ENCODE data around the gene PGA5. TPM values are rescaled to one million over a fixed set of nuclear protein-coding genes. Genes with fewer than 3 reads are reported as not detected.
A peak's percentile ranks its signal among the peaks of the same experiment; 100 is the strongest.

PGA5 gene
- polyA plus RNA-seq, 1 experiment: 2.1 TPM

- ChIA-PET CTCF (interaction anchor here (0.6 to 3.0 kb wide), 19 partner anchors 9 to 384 kb away, joined by 3 to 23 read pairs (median 4); partner anchors contain the start of gene VWCE), POLR2A (no interaction called here)
- H3K27ac ChIP-seq (ENCODE audit: low read depth, low read length): no peak overlapping the region
- DNase-seq (ENCODE audit: low read depth, low spot score): peak; percentile 27
- no peak overlapping the region for H3K4me3 ChIP-seq (ENCODE audit: low read depth, low read length)
- TF ChIP-seq CTCF (IDR thresholded peaks at IDR 0.05; ENCODE audit: low read depth, low read length): peak; percentile 93
- peaks cover 6% of the 10 kb centered on the region for H3K27me3 ChIP-seq (ENCODE audit: control insufficient read depth, insufficient read depth, low read length)
- no peaks in the 10 kb centered on the region for H3K9me3 ChIP-seq (ENCODE audit: control insufficient read depth, insufficient read depth, low read length)
Measured at GRCh38 chr11:61254403-61255025, 13.5 kb downstream of the PGA5 start.

- no peaks in the 10 kb centered on the region for H3K27me3 ChIP-seq (ENCODE audit: control insufficient read depth, insufficient read depth, low read length)
- no peak for TF ChIP-seq CTCF (IDR thresholded peaks at IDR 0.05; ENCODE audit: low read depth, low read length)
- ChIA-PET CTCF (interaction anchor here (2.6 kb wide), 1 partner anchor 79 kb away, joined by 5 read pairs; no protein-coding TSS in a partner anchor), POLR2A (interaction anchor here (0.6 kb wide), 1 partner anchor 48 kb away, joined by 5 read pairs; no protein-coding TSS in a partner anchor)
- H3K4me3 ChIP-seq (ENCODE audit: low read depth, low read length): no peak overlapping the region
- no peak overlapping the region for H3K27ac ChIP-seq (ENCODE audit: low read depth, low read length)
- H3K9me3 ChIP-seq (ENCODE audit: control insufficient read depth, insufficient read depth, low read length): no peaks in the 10 kb centered on the region
- no peak for DNase-seq (ENCODE audit: low read depth, low spot score)
Measured at GRCh38 chr11:61256710-61257482, 15.9 kb downstream of the PGA5 start.

GRCh38 chr11:61258546-61258945, 17.6 kb downstream of the PGA5 start:
- no peaks in the 10 kb centered on the region for H3K27me3 ChIP-seq (ENCODE audit: control insufficient read depth, insufficient read depth, low read length)
- TF ChIP-seq CTCF (IDR thresholded peaks at IDR 0.05; ENCODE audit: low read depth, low read length): no peak
- ChIA-PET POLR2A (interaction anchor here (0.6 kb wide), 1 partner anchor 38 kb away, joined by 4 read pairs; no protein-coding TSS in a partner anchor), CTCF (interaction anchor here (0.9 to 1.1 kb wide), 2 partner anchors 36 to 71 kb away, joined by 3 read pairs; partner anchors contain the start of gene VWCE)
- no peak overlapping the region for H3K27ac ChIP-seq (ENCODE audit: low read depth, low read length)
- no peak overlapping the region for H3K4me3 ChIP-seq (ENCODE audit: low read depth, low read length)
- H3K9me3 ChIP-seq (ENCODE audit: control insufficient read depth, insufficient read depth, low read length): no peaks in the 10 kb centered on the region
- no peak for DNase-seq (ENCODE audit: low read depth, low spot score)

GRCh38 chr11:61259363-61259762, 18.4 kb downstream of the PGA5 start:
- no peak overlapping the region for H3K27ac ChIP-seq (ENCODE audit: low read depth, low read length)
- ChIA-PET CTCF (interaction anchor here (0.6 to 1.1 kb wide), 3 partner anchors 35 to 71 kb away, joined by 3 read pairs; partner anchors contain the start of gene VWCE), POLR2A (no interaction called here)
- no peak overlapping the region for H3K4me3 ChIP-seq (ENCODE audit: low read depth, low read length)
- DNase-seq (ENCODE audit: low read depth, low spot score): no peak
- TF ChIP-seq CTCF (IDR thresholded peaks at IDR 0.05; ENCODE audit: low read depth, low read length): no peak
- H3K9me3 ChIP-seq (ENCODE audit: control insufficient read depth, insufficient read depth, low read length): no peaks in the 10 kb centered on the region
- no peaks in the 10 kb centered on the region for H3K27me3 ChIP-seq (ENCODE audit: control insufficient read depth, insufficient read depth, low read length)

GRCh38 chr11:61264371-61264770, 23.4 kb downstream of the PGA5 start:
- POLR2A ChIA-PET: no interaction called here

More at GRCh38 chr11:61264371-61264770, 23.4 kb downstream of the PGA5 start:
- H3K27me3 ChIP-seq (ENCODE audit: control insufficient read depth, insufficient read depth, low read length): no peaks in the 10 kb centered on the region
- no peak overlapping the region for H3K27ac ChIP-seq (ENCODE audit: low read depth, low read length)
- DNase-seq (ENCODE audit: low read depth, low spot score): no peak
- no peak overlapping the region for H3K4me3 ChIP-seq (ENCODE audit: low read depth, low read length)
- TF ChIP-seq CTCF (IDR thresholded peaks at IDR 0.05; ENCODE audit: low read depth, low read length): no peak
- no peaks in the 10 kb centered on the region for H3K9me3 ChIP-seq (ENCODE audit: control insufficient read depth, insufficient read depth, low read length)
- CTCF ChIA-PET: interaction anchor here (3.7 kb wide), 1 partner anchor 10 kb away, joined by 17 read pairs; no protein-coding TSS in a partner anchor
